ENCODE data around the gene NFATC2.

The NFATC2 gene

DNA sequence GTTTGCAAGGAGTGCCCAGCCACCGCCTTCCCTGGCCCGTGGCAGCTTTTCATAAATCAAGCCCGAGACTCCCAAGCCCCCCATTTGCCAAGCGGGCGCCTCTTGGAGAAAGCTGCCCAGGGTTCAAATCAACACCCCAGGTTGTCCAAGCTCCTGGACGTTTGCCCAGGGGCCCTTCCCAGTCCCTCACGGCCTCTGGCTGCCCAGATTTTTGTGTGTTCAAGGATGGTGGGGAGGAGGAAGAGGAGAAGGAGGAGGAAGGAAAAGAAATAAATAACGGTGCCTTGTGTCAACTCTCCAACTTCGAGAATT, 20.6 kb upstream of the NFATC2 start:
- TF ChIP-seq, protein P1, sequence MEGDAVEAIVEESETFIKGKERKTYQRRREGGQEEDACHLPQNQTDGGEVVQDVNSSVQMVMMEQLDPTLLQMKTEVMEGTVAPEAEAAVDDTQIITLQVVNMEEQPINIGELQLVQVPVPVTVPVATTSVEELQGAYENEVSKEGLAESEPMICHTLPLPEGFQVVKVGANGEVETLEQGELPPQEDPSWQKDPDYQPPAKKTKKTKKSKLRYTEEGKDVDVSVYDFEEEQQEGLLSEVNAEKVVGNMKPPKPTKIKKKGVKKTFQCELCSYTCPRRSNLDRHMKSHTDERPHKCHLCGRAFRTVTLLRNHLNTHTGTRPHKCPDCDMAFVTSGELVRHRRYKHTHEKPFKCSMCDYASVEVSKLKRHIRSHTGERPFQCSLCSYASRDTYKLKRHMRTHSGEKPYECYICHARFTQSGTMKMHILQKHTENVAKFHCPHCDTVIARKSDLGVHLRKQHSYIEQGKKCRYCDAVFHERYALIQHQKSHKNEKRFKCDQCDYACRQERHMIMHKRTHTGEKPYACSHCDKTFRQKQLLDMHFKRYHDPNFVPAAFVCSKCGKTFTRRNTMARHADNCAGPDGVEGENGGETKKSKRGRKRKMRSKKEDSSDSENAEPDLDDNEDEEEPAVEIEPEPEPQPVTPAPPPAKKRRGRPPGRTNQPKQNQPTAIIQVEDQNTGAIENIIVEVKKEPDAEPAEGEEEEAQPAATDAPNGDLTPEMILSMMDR (IDR thresholded peaks at IDR 0.05; ENCODE audit: low read depth, low read length), result no peak
- H3K4me3 ChIP-seq (replicated peaks in 1 of 2; ENCODE audit: low read depth in 2 of 2, low read length in 2 of 2), result peak overlapping the region; percentile 58 to 61
- no peak for DNase-seq (ENCODE audit: low read depth in 2 of 2)

DNA sequence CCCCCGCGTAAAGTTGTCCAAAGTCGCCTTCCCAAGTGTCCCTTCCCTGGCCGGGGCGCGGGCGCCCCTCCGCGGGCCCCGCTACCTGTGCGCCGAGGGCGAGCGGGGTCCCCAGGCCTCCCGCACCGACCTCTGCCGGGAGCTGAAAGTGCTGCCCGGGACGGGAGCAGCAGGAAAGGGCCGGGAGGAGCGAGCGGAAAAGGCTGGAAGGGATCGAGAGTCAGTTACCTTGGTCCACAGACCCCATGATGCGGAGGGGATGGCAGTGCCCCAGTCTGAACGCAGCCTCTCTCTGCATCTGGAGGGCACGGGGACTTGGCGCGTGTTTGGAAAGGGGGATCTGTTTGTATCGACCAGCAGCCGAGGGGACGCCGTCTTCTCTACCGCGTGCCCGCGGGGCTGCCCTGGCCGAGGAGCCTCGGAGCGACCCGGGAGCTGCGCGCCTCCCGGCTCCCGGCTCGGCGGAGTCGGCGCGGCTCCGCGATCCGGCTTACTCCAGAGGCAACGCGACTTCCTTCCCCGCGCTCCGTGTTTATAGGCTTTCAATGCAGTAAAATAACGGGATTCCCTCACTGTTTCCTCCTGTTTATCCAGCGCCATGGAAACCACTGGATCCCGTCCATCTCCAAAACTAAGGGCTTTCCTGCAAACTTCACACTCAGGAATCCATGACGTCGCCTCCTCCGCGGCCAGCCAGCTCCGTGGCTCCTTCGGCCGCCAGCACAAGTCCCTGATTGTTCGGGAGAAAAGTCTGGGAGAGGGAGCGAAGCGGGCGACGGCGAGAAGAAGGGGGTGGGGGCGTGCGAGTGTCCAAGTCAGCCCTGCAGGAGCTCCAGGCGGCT, 20.0 kb upstream of the NFATC2 start:
- DNase-seq (ENCODE audit: low read depth in 2 of 2), result peak; percentile 92 to 97
- TF ChIP-seq, protein P1 (IDR thresholded peaks at IDR 0.05; ENCODE audit: low read depth, low read length), result no peak
- H3K4me3 ChIP-seq (replicated peaks in 1 of 2; ENCODE audit: low read depth in 2 of 2, low read length in 2 of 2), result peak overlapping the region; percentile 58 to 61

DNA sequence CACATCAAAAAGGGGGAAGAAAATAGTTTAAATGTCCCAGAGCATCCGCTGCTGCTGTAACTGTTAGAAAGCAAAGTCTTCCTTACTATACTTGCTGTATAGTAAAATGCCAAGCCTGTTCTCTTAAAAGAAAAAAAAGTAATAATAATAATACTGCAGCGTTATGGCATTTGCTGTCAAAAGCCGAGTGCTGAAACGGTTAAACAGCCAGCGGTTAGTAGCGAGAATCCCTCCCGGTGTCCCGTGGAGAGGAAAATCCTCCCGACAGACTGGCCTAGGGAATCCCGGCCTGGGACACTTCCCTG, 19.5 kb upstream of the NFATC2 start:
- H3K4me3 ChIP-seq (replicated peaks in 1 of 2; ENCODE audit: low read depth in 2 of 2, low read length in 2 of 2), result peak overlapping the region; percentile 58 to 61
- TF ChIP-seq, protein P1 (IDR thresholded peaks at IDR 0.05; ENCODE audit: low read depth, low read length), result no peak
- peak in 1 of 2 donors; percentile 32 for DNase-seq (ENCODE audit: low read depth in 2 of 2)

DNA sequence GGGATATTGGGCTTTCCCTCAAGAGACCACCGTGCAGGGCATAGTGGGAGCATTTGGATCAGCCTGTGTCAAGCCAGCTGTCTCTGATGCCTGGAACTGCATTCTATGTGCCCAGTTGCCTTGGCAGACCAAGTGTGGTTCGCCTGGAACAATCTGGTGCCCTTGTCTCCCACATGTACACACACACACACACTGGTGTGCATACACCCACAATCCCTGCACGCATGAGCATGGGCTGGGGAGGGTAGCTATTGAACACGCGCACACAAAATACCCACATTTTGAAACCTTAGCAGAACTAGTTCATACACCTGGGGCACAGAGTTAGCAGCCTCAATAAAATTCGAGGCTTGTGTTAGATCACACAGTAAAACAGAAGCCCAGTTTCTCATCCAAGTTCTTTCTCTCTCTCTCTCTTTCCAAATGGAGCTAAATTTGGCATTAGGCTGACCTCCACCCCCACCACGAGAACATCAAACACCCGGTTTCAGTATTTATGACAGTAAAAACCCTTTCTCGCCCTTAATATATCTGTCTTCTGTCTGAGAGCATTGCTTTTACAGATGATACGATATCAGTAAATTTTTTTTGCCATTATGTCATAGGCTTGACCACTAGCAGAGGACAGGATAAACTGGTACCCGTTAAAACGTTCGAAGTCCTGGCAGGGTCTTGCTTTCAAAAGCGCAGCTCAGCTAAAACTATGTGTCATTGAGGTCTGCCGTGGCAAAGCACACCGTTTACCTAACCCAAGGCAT, 18.2 kb upstream of the NFATC2 start:
- no peak for DNase-seq (ENCODE audit: low read depth in 2 of 2)
- peak overlapping the region in 1 of 2 donors; percentile 2 for H3K4me3 ChIP-seq (replicated peaks in 1 of 2; ENCODE audit: low read depth in 2 of 2, low read length in 2 of 2)
- TF ChIP-seq, protein P1 (IDR thresholded peaks at IDR 0.05; ENCODE audit: low read depth, low read length), result no peak

DNA sequence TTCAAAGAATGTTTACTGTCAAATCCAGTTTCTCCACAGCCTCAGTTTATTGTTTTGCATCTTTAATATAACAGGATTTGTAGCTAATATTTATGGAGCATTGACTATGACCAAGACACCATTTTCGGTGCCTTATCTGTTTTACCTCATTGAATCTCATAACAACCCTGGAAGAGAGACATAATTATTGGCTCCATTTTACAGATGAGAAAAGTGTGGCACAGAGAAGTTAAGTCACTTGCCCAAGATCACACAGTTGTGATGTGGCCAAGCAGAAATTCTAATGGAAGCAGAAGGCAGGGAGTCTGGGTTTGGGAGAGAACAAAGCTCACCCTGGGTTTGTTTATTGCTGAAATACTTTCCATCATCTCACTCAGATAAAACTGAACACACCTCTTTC, 17.5 kb upstream of the NFATC2 start:
- no peak for DNase-seq (ENCODE audit: low read depth in 2 of 2)
- TF ChIP-seq, protein P1 (IDR thresholded peaks at IDR 0.05; ENCODE audit: low read depth, low read length), result no peak
- no peak overlapping the region for H3K4me3 ChIP-seq (replicated peaks in 1 of 2; ENCODE audit: low read depth in 2 of 2, low read length in 2 of 2)

DNA sequence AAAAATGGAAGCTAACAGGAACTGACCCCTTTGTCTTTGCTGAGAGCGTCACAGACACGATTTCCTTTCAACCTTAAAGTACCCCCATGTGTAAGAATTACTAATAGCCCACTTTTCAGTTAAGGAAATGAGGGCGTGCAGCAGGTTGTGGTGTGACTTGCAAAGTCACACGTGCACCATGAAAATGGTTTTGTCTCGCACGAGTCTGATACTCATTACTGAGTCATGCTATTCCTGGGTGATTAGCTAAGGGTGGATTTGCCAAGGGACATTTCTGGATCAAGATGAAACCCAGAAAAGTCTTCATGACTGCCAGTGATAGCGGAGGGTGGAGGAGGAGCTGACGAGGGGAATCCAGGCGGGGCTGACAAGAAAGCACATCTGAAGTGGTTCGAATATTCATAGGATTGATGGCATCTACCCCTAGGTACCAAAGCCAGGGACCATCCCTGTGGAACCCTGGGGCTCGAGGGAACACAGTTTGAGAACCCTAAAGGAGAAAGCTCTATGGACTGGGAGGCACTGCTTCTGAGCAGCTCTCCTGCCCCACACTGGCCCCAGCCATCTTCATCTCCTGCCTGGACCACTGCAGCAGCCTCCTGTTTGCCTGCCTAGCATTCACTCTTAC, 12.1 kb upstream of the NFATC2 start:
- H3K4me3 ChIP-seq (replicated peaks in 1 of 2; ENCODE audit: low read depth in 2 of 2, low read length in 2 of 2), result no peak overlapping the region
- peak; percentile 38 to 52 for DNase-seq (ENCODE audit: low read depth in 2 of 2)
- TF ChIP-seq, protein P1 (IDR thresholded peaks at IDR 0.05; ENCODE audit: low read depth, low read length), result no peak

Measured in cardiac fibroblast (primary cell).